ENCODE data around the gene GTF3C5.

DNA sequence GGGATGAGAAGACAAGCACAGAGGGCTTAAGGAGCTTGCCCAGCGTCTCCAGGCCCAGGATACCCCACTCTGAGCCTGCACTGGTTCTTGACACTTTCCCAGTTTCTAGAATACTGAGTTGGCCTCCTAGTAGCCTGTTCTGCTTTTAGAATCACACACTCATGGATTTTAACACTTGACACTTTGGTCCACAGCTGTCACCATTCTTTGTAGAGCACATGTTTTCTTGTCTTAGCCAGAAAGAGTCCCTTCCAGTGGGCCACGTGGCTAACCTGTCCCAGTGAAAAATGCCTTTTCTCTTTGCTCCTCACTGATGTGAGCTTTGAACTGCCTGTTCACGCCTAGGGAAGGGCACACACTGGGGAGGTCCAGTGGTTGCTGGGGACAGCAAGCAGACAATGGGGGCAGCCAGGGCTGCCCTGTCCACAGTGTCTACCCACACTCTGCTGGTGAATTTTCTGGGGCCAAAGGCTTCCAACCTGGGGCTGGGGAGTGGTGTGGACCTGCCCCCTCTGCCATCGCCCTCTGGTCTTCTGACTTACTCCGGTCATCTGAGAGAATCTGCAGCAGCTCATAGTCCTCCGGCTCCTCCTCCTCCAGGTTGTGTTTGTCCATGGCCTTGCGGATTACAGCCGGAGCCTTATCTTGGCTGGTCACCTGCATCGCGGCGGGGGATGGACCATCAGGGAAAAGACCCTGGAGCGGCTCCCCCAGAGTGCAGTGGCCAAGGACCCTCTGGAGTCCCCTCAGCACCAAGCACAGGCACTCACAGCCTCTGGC is 69.1 kb downstream of the GTF3C5 start:
- TF ChIP-seq, protein P1, sequence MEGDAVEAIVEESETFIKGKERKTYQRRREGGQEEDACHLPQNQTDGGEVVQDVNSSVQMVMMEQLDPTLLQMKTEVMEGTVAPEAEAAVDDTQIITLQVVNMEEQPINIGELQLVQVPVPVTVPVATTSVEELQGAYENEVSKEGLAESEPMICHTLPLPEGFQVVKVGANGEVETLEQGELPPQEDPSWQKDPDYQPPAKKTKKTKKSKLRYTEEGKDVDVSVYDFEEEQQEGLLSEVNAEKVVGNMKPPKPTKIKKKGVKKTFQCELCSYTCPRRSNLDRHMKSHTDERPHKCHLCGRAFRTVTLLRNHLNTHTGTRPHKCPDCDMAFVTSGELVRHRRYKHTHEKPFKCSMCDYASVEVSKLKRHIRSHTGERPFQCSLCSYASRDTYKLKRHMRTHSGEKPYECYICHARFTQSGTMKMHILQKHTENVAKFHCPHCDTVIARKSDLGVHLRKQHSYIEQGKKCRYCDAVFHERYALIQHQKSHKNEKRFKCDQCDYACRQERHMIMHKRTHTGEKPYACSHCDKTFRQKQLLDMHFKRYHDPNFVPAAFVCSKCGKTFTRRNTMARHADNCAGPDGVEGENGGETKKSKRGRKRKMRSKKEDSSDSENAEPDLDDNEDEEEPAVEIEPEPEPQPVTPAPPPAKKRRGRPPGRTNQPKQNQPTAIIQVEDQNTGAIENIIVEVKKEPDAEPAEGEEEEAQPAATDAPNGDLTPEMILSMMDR (IDR thresholded peaks at IDR 0.05) = no peak
- TF ChIP-seq POLR2A (IDR thresholded peaks at IDR 0.05) = no peak

Measured in right lobe of liver (tissue), 4 donors.